GM23248 (cell line): ENCODE results near the gene CGNL1.

ENCODE experiments used
- EZH2 ChIP-seq: fragments of 200-600 bp; sonication (generic); IDR thresholded peaks from 2 replicates; pipeline ENCODE4 v1.6.1; 2018; ENCODE audit warnings: antibody characterized with exemption, mild to moderate bottlenecking; ENCODE audit not compliant: insufficient read depth, poor library complexity, severe bottlenecking
- EZH2phosphoT487 ChIP-seq: fragments of 200-600 bp; sonication (generic); IDR thresholded peaks from 2 replicates; pipeline ENCODE4 v1.6.1; 2018; ENCODE audit warnings: antibody characterized with exemption, moderate library complexity, mild to moderate bottlenecking, low read depth; ENCODE audit not compliant: insufficient read depth

DNA sequence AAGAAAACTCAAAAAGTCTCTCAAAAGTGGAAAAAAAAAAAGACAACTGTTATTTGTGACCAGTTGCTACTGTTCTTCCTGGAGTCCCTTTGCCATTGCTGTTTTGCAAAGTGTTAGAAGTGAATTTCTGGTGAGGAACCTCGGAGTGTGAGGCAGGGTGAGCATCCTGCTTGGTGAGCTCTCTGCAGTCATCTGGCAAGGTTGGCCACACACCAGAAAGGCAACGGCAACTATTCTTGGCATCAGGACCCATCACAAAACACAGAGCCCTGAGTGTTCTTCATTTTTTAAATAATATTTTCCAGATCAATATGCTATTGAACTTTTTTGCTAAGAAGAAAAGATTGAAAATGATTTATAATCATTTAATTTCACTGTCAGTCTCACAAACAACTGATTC is 60.7 kb downstream of the CGNL1 start:
- no peak for TF ChIP-seq EZH2
- TF ChIP-seq EZH2phosphoT487 = no peak
